Right renal cortex interstitium (tissue), 3 donors: Measurements from ENCODE around the gene RAPH1. TPM values are rescaled to one million over a fixed set of nuclear protein-coding genes. Genes with fewer than 3 reads are reported as not detected.
"Not testable (repeated sequence)": the region's sequence is repeated elsewhere in the genome, so short reads cannot be mapped to it uniquely, and the experiment has no call there.

Experiments
- DNase-seq, 3 donors: peaks; one replicate each; pipeline ENCODE4 v3.0.0-alpha.2; 2013; ENCODE audit warnings: low read depth in 3 of 3, low spot score in 2 of 3
- polyA plus RNA-seq, 3 donors: library from polyadenylated mRNA; unstranded; fragments of 120-200 nt; gene quantifications; one replicate each; pipeline ENCODE4 v1.2.1, GENCODE V29; 2013; ENCODE audit not compliant: insufficient read length in 3 of 3

The RAPH1 gene
- polyA plus RNA-seq, 3 donors = 13.4 to 18.9 (median 16.0) TPM

GRCh38 chr2:203376173-203376572, 158.9 kb downstream of the RAPH1 start:
- no peak for DNase-seq

DNA sequence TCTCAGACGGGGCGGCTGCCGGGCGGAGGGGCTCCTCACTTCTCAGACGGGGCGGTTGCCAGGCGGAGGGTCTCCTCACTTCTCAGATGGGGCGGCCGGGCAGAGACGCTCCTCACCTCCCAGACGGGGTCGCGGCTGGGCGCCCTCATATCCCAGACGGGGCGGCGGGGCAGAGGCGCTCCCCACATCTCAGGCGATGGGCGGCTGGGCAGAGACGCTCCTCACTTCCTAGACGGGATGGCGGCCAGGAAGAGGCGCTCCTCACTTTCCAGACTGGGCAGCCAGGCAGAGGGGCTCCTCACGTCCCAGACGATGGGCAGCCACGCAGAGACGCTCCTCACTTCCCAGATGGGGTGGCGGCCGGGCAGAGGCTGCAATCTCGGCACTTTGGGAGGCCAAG, 162.4 kb downstream of the RAPH1 start:
- not testable (repeated sequence) for DNase-seq

GRCh38 chr2:203366639-203367466, 168.2 kb downstream of the RAPH1 start:
- no peak for DNase-seq

DNA sequence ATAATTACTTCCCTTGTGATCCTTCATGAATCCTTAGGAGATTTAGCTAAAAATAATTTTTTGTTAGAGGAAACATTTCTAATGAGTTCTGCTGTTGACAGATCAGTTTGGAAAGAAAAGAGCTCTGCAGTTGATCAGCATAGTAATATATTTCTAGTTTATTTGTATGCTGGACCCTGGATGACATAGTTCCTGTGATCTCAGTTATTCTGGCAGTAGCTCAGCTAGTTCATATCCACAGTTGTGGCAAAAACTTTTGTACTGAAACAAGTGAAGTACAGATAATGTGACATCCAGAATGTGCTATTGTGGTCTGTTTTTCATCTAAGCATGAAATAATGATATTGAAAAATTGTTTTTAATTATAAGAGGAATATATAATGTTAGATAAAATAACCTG, 173.2 kb downstream of the RAPH1 start:
- DNase-seq = no peak

DNA sequence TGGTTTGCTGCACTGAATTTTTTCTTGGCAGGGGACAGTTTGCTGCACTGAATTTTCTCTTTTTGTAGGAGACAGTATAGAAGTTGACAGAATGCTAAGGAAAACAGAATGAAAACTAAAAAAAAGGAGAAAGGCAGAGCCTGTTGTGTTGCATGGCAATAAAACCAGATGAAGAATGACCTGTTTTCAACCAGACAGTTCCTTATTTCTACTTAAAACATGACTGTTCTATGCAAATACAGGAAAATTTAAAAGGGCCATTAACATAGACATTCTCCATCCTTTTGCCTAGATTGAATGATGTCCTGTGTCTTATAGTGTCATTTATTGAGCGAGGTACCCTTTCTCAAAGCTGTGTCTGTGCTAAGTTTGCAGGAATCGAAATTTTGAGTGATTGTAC, 173.6 kb downstream of the RAPH1 start:
- DNase-seq = no peak

DNA sequence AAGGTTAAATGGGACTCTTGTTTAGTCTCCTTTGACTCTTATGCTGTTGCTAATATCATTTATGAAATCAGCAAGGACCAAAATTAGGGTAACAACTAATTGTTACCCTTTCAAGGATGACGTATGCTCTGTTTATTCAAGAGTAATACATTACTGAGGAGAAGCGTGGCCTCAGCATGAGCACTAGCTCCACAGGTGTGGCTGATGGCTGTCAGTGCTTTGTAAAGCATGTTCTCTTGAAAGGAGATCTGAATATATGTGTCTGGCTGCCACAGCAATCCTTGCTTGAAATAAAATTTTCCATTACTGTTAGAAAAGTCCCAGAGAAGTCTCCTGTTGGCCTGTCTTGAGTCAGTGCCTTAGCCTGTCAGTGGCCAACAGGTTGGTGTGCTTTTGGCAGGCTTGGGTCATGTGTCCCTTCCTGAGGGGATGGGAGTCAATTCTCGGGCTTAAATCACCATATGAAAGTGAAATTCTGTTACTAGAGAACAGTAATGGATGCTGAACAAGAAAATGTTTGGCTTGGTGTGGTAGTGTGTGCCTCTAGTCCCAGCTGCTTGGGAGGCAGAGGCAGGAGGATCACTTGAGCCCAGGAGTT, 174.2 kb downstream of the RAPH1 start:
- DNase-seq = no peak

GRCh38 chr2:203359450-203359849, 175.7 kb downstream of the RAPH1 start:
- no peak for DNase-seq

DNA sequence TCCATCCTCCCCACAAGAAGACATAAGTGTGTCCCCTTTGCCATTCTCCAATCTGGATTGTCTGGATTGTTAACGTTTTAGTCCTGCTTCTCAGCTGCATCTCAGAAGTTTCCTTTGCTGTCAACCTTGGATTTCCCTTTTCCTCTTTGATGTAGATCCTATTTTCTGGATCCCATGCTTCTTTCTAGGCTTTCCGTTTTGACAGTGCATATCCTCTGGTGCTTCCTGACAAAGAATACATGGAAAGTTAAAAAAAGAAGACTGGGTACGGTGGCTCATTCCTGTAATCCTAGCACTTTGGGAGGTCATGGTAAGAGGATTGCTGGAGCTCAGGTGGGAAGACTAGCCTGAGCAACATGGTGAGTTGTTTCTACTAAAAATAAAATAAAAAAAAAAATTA, 180.1 kb downstream of the RAPH1 start:
- no peak for DNase-seq

DNA sequence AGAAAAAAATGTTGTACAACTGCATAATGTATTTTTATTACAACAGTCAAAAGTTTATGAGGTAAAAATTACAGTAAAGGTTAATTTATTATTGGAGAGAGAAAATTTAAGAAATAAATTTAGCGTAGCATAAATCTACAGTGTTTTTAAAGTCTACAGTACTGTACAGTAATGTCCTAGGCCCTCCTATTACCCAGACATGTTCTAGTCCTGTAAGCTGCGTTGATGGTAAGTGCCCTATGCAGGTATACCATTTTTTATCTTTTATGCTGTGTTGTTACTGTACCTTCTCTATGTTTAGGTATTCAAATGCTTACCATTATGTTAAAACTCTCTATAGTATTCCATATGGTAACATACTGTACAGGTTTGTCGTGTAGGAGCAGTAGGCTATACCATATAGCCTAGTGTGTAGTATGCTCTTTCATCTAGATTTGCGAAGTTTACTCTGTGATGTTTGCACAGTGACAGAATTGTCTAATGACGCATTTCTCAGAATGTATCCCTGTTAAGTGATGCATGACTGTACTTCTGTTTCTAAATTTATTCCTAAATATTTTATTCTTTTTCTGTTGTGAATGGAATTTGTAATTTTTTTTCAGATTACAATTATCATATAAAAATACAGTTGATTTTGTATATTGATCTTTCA, 182.4 kb downstream of the RAPH1 start:
- DNase-seq = no peak

DNA sequence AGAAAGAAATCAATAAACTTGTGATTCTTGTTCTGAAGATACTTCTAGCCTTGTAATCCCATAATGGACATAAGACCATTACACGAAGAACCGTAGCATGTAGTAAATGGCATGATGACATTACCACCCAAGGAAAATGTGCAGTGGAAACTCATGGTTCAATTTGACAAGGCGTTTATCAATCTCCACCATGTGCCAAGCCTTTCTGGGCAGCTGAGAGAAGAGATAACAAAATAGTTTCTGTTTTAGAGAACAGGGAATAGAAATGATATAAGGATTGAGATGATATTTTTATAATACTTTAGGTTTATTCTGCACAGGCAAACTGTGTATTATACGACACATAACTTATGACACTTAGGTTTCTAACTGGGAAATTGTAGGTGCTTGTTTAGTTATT, 187.7 kb downstream of the RAPH1 start:
- DNase-seq = no peak

DNA sequence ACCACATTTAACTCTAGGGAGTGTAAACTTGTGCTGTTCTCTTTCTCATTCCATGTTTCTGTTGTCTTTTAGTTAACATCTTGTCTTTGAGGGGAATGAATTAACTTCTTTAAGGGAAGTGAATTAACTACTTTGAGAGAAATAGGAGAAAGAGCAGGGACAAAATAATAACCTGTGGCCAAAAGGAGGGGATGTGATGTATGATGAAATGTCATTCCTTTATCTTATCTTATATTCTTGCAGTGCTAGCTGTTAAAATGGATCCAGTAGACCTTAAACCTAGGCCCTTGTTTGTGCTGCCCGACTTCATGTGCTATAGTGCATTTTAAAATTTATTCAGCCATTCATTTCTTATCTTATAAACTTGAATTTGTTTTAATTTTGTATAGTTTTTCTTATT, 188.5 kb downstream of the RAPH1 start:
- DNase-seq = no peak

- DNase-seq = no peak
Observed at GRCh38 chr2:203344667-203345066, 190.4 kb downstream of the RAPH1 start.

Other genes with a start within 250 kb of the RAPH1 start
- 10 to 100 TPM; 87.8 to 96.8 (median 94.1) TPM for gene ABI2, start 206.9 kb downstream of the RAPH1 start, polyA plus RNA-seq
- gene CD28, start 171.3 kb upstream of the RAPH1 start, polyA plus RNA-seq = 1 to 10 TPM; 1.9 to 2.3 (median 2.1) TPM